ENCODE measurements around the gene ZNF221.

ZNF221 gene

GRCh38 chr19:44002566-44003460 is 51.8 kb downstream of the ZNF221 start, which contains the start of gene ZNF230:
Gene ZNF230, plus strand, starts transcription at chr19:44002957. Its CDS starts 4,122 bp downstream, at chr19:44007079.
- no peak for TF ChIP-seq GATA2 (IDR thresholded peaks at IDR 0.05; ENCODE audit: low read depth, low read length)
- TF ChIP-seq GATA3 (IDR thresholded peaks at IDR 0.05; ENCODE audit: low read depth, low read length) = no peak

GRCh38 chr19:44003461-44004009 is 52.5 kb downstream of the ZNF221 start:
- TF ChIP-seq GATA3 (IDR thresholded peaks at IDR 0.05; ENCODE audit: low read depth, low read length) (no peak), GATA2 (IDR thresholded peaks at IDR 0.05; ENCODE audit: low read depth, low read length) (no peak)

- TF ChIP-seq GATA3 (IDR thresholded peaks at IDR 0.05; ENCODE audit: low read depth, low read length) (no peak), GATA2 (IDR thresholded peaks at IDR 0.05; ENCODE audit: low read depth, low read length) (no peak)
Measured at GRCh38 chr19:44005973-44006372, 54.9 kb downstream of the ZNF221 start.

- TF ChIP-seq GATA2 (IDR thresholded peaks at IDR 0.05; ENCODE audit: low read depth, low read length) (no peak), GATA3 (IDR thresholded peaks at IDR 0.05; ENCODE audit: low read depth, low read length) (no peak)
Measured at GRCh38 chr19:44007473-44007872, 56.4 kb downstream of the ZNF221 start.

- TF ChIP-seq GATA3 (IDR thresholded peaks at IDR 0.05; ENCODE audit: low read depth, low read length) = no peak
- TF ChIP-seq GATA2 (IDR thresholded peaks at IDR 0.05; ENCODE audit: low read depth, low read length) = no peak
Measured at GRCh38 chr19:44010468-44010867, 59.4 kb downstream of the ZNF221 start.

Data from SH-SY5Y (cell line).